ENCODE measurements around the gene UBR1. TPM values are rescaled to one million over a fixed set of nuclear protein-coding genes. Genes with fewer than 3 reads are reported as not detected.
"Not testable (repeated sequence)": the region's sequence is repeated elsewhere in the genome, so short reads cannot be mapped to it uniquely, and the experiment has no call there.

UBR1 gene
- polyA plus RNA-seq, 1 donor, result 18.4 TPM

DNA sequence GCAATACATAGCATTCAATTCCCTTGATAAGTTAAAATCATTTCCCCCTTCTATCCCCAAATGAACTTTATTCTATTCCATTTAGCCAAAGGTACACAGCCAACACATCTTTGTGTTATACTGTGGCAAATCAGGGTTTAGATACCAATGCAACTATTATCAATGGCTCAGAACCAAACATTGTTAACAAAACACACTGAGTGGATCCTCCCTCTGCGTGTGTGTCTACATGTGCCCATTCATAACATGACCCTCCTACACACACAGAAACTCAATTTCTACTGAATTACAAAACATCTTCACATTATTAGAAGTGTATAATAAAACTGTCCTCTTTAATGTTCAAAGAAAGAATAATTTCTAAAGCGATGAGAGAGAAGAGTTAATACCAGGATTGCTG, 186.5 kb downstream of the UBR1 start:
- Histone ChIP-seq H3K9me3 (ENCODE audit: control insufficient read depth, low read depth, low read length) (no peaks in the 10 kb centered on the region), H3K4me3 (ENCODE audit: low read length) (peak overlapping the region; percentile 70), H3K27me3 (ENCODE audit: control insufficient read depth, insufficient read depth, low read length) (no peaks in the 10 kb centered on the region), H3K4me1 (ENCODE audit: control insufficient read depth, insufficient read depth, low read length) (no peaks in the 10 kb centered on the region), H3K27ac (ENCODE audit: low read length) (peak overlapping the region; percentile 62), H3K36me3 (ENCODE audit: control insufficient read depth, insufficient read depth, low read length) (no peaks in the 10 kb centered on the region)
- 40% methylated on average over 1 of the region's 2 CpGs for WGBS (ENCODE audit: insufficient coverage, low lambda C conversion rate)
- DNase-seq, result no peak

DNA sequence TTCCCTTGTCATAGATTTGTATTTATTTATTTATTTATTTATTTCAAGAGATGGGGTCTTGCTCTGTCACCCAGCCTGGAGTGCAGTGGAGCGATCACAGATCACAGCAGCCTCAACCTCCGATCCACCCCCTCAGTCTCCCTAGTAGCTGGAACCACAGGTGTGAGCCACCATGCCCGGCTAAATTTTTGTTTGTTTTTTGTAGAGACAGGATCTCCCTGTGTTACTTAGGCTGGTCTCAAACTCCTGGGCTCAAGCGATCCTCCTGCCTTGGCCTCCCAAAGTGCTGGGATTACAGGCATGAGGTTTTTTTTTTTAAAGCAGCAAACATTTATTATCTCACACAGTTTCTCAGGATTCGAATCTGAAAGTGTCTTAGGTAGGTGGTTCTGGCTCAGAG, 187.8 kb downstream of the UBR1 start:
- Histone ChIP-seq H3K4me3 (ENCODE audit: low read length) (no peak overlapping the region), H3K36me3 (ENCODE audit: control insufficient read depth, insufficient read depth, low read length) (no peaks in the 10 kb centered on the region), H3K27me3 (ENCODE audit: control insufficient read depth, insufficient read depth, low read length) (no peaks in the 10 kb centered on the region), H3K9me3 (ENCODE audit: control insufficient read depth, low read depth, low read length) (no peaks in the 10 kb centered on the region), H3K4me1 (ENCODE audit: control insufficient read depth, insufficient read depth, low read length) (no peaks in the 10 kb centered on the region), H3K27ac (ENCODE audit: low read length) (no peak overlapping the region)
- WGBS (ENCODE audit: insufficient coverage, low lambda C conversion rate), result 100% methylated on average over 1 of the region's 5 CpGs
- no peak for DNase-seq

- no peak overlapping the region for H3K4me3 ChIP-seq (ENCODE audit: low read length)
- 100% methylated on average over 1 of the region's 3 CpGs for WGBS (ENCODE audit: insufficient coverage, low lambda C conversion rate)
- H3K9me3 ChIP-seq (ENCODE audit: control insufficient read depth, low read depth, low read length), result no peaks in the 10 kb centered on the region
- no peak overlapping the region for H3K27ac ChIP-seq (ENCODE audit: low read length)
- no peaks in the 10 kb centered on the region for H3K27me3 ChIP-seq (ENCODE audit: control insufficient read depth, insufficient read depth, low read length)
- DNase-seq, result no peak
- no peaks in the 10 kb centered on the region for H3K4me1 ChIP-seq (ENCODE audit: control insufficient read depth, insufficient read depth, low read length)
- H3K36me3 ChIP-seq (ENCODE audit: control insufficient read depth, insufficient read depth, low read length), result no peaks in the 10 kb centered on the region
Measured at GRCh38 chr15:42915654-42916315, 190.1 kb downstream of the UBR1 start.

GRCh38 chr15:42914728-42915497, 190.9 kb downstream of the UBR1 start:
- peak in 1 of 2 donors; percentile 5 for DNase-seq
- Histone ChIP-seq H3K36me3 (ENCODE audit: control insufficient read depth, insufficient read depth, low read length) (no peaks in the 10 kb centered on the region), H3K27ac (ENCODE audit: low read length) (no peak overlapping the region), H3K9me3 (ENCODE audit: control insufficient read depth, low read depth, low read length) (no peaks in the 10 kb centered on the region), H3K4me1 (ENCODE audit: control insufficient read depth, insufficient read depth, low read length) (no peaks in the 10 kb centered on the region), H3K27me3 (ENCODE audit: control insufficient read depth, insufficient read depth, low read length) (no peaks in the 10 kb centered on the region), H3K4me3 (ENCODE audit: low read length) (no peak overlapping the region)
- WGBS (ENCODE audit: insufficient coverage, low lambda C conversion rate), result 100% methylated on average over 1 of the region's 5 CpGs

GRCh38 chr15:42911058-42911592, 194.7 kb downstream of the UBR1 start:
- WGBS (ENCODE audit: insufficient coverage, low lambda C conversion rate), result 94% methylated on average over 2 of the region's 5 CpGs
- H3K4me1 ChIP-seq (ENCODE audit: control insufficient read depth, insufficient read depth, low read length), result no peaks in the 10 kb centered on the region

GRCh38 chr15:42908538-42908937, 197.3 kb downstream of the UBR1 start:
- Histone ChIP-seq H3K36me3 (ENCODE audit: control insufficient read depth, insufficient read depth, low read length) (no peaks in the 10 kb centered on the region), H3K27me3 (ENCODE audit: control insufficient read depth, insufficient read depth, low read length) (no peaks in the 10 kb centered on the region), H3K9me3 (ENCODE audit: control insufficient read depth, low read depth, low read length) (no peaks in the 10 kb centered on the region), H3K4me1 (ENCODE audit: control insufficient read depth, insufficient read depth, low read length) (no peaks in the 10 kb centered on the region), H3K27ac (ENCODE audit: low read length) (no peak overlapping the region), H3K4me3 (ENCODE audit: low read length) (no peak overlapping the region)
- DNase-seq, result no peak
- no CpG with 5 or more reads among the region's 2 CpGs for WGBS (ENCODE audit: insufficient coverage, low lambda C conversion rate)

More at GRCh38 chr15:42911058-42911592, 194.7 kb downstream of the UBR1 start:
- no peaks in the 10 kb centered on the region for H3K27me3 ChIP-seq (ENCODE audit: control insufficient read depth, insufficient read depth, low read length)
- no peak overlapping the region for H3K27ac ChIP-seq (ENCODE audit: low read length)
- H3K4me3 ChIP-seq (ENCODE audit: low read length), result no peak overlapping the region
- H3K9me3 ChIP-seq (ENCODE audit: control insufficient read depth, low read depth, low read length), result no peaks in the 10 kb centered on the region
- H3K36me3 ChIP-seq (ENCODE audit: control insufficient read depth, insufficient read depth, low read length), result no peaks in the 10 kb centered on the region
- no peak for DNase-seq

- Histone ChIP-seq H3K9me3 (ENCODE audit: control insufficient read depth, low read depth, low read length) (no peaks in the 10 kb centered on the region), H3K27ac (ENCODE audit: low read length) (no peak overlapping the region)
- WGBS (ENCODE audit: insufficient coverage, low lambda C conversion rate), result no CpG with 5 or more reads among the region's 5 CpGs
Measured at GRCh38 chr15:42903388-42904324, 202.2 kb downstream of the UBR1 start.

GRCh38 chr15:42893911-42894310, 211.9 kb downstream of the UBR1 start:
- H3K27ac ChIP-seq (ENCODE audit: low read length); DNase-seq; H3K36me3 ChIP-seq (ENCODE audit: control insufficient read depth, insufficient read depth, low read length); H3K27me3 ChIP-seq (ENCODE audit: control insufficient read depth, insufficient read depth, low read length); H3K9me3 ChIP-seq (ENCODE audit: control insufficient read depth, low read depth, low read length); H3K4me3 ChIP-seq (ENCODE audit: low read length); H3K4me1 ChIP-seq (ENCODE audit: control insufficient read depth, insufficient read depth, low read length): not testable (repeated sequence)
- WGBS (ENCODE audit: insufficient coverage, low lambda C conversion rate), result no CpG with 5 or more reads among the region's 1 CpG

More at GRCh38 chr15:42903388-42904324, 202.2 kb downstream of the UBR1 start:
- Histone ChIP-seq H3K27me3 (ENCODE audit: control insufficient read depth, insufficient read depth, low read length) (no peaks in the 10 kb centered on the region), H3K4me3 (ENCODE audit: low read length) (no peak overlapping the region), H3K4me1 (ENCODE audit: control insufficient read depth, insufficient read depth, low read length) (no peaks in the 10 kb centered on the region), H3K36me3 (ENCODE audit: control insufficient read depth, insufficient read depth, low read length) (no peaks in the 10 kb centered on the region)
- no peak for DNase-seq
